COR-L47 (cell line): ENCODE data around the gene DOC2A.

Experiments
- DNase-seq: peaks from one replicate; lab custom pipeline; 2025; lab: John Stamatoyannopoulos, UW

The DOC2A gene

GRCh38 chr16:30005341-30006094, 5.3 kb downstream of the DOC2A start:
- DNase-seq, result peak; percentile 45

DNA sequence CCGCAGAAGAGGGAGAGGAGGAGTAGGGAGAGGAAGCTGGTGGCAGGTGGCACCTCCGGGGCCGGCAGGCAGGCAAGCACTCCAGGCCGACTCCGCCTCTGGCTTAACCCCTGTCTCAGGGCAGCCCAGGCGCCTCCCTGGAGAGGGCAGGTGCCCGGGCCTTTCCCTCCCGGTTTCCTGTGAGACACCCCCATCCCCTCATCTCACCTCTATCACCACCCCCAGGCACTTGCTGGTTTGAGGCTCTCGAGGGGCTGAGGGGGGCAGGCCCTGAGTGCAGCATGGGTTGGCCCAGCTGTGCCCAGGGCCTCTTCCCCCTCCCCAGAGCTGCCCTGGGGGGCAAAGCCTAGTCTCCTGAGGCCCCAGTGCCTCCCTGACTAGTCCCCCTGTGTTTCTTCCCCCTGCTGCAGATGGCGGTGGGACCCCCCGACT, 6.0 kb downstream of the DOC2A start:
- no peak for DNase-seq

DNA sequence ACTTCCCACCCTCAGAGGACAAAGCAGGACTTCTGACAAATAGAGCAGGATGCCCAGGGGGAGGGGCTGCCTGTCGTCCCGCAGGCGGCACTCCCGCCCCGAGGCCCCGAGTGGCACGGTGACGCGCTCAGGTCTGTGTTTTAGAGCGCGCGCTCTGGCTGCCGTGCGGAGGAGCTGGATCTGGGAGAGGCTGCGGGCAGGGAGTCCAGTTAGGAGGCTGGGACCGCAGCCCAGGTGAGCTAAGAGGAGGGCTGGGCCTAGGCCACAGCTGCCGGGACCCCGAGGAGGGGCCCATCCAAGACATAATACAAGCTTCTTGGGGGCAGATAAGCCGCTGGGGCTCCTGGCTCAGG, 6.4 kb downstream of the DOC2A start:
- DNase-seq, result no peak

DNA sequence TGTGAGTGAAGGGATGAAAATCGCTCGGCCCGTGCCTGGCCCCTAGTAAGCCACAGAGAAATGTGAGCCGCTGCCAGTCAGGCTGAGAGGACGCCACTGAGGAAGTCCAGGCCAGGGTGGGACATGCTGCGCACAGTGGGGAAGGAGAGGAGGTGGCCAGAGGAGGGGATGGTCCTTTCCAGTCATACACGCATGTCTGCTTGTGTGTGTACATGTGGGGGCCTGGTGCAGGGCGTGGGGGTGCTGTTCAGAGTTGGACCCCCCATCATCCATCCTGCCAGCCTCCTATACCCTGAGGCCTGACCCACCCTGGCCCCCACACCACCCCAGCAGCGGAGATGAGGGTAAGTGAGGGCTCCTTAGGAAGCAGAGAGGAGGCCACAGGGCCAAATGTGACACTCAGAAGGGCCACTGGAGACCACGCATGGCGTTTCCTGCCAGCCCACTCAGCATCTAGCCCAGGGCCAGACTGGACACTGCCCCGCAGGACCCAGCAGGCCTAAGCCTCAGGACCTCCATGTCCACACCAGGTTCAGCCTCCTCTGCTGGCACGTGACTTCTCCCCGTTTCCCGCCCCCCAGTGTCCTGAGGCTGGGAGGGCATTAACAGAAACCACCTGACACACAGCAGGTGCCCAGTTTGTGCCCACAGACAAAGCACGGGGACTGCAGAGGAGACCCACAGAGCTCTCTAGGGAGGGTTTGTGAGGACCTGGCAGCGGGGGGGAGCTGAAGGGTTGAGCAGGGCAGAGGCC, 7.0 kb downstream of the DOC2A start:
- DNase-seq, result no peak

DNA sequence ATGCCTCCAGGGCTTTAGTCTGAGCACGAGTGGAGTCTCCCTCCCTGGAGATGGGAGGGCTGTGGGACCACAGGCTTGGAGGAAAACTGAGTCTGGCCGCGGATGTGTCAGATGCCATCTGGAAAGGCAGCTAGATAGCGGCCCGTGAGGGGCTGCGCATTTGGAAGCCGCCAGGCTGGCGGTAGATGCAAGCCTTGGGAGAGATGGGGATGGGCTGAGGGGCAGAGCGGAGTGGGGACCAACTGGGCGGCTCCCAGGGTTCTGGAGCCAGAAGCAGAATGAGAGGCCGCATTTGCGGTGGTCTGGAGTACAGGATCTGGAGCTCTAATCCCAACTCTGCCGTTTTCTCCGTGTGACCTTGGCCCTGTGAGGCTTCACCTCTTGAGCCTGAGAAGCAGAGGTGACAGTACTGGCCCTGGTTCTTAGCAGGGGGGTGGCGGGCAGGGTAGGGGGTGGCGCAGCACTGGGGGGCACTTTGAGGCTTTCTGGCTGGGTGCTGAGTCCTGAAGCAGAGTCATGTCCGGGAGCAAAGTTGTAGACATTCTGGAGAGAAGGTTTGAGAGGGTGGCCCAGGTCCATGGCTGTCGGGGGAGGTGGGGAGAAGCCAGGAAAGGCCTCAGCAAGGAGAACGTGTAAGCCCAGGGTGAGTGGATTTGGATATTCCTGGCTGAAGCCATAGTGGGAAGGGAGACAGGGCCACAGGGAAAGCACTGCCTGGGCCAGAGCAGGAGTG, 8.0 kb downstream of the DOC2A start:
- no peak for DNase-seq

DNA sequence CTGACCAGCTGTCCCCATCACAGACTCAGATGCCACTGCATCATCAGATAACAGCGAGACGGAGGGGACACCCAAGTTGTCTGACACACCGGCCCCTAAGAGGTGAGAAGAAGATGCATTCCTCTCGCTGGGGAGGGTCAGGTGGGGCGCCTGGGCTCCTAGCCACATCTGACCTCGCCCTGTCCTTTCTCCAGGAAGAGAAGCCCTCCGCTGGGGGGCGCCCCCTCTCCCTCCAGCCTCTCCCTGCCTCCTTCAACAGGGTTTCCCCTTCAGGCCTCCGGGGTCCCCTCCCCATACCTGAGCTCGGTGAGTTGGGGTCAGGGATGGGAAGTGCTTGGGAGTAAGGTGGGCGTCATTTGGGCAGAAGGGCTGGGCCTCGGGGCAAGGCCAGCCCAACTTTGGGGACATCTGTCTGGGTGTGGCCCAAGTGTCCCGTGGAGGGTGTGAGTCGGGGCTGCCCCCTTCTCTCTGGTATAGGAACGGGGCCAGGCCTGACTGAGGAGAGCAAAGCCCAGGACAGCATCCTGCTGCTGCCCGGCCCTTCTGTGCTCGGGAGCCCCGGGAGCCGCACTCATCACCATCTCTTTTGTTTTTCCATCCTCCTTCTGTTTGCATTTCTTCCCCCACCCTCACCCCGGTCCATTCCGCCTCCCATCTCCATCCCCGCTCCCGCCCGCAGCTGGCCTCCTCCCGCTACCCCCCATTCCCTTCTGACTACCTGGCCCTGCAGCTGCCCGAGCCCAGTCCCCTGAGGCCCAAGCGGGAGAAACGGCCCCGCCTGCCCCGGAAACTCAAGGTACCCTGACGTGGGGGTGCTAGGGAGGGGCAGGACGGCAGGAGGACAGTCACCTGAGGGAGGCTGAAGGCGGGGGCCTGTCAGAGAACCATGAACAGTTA, 9.8 kb downstream of the DOC2A start:
- DNase-seq, result no peak

- no peak for DNase-seq
These were observed 11.2 kb downstream of the DOC2A start for GRCh38 chr16:29999605-30000004.

DNA sequence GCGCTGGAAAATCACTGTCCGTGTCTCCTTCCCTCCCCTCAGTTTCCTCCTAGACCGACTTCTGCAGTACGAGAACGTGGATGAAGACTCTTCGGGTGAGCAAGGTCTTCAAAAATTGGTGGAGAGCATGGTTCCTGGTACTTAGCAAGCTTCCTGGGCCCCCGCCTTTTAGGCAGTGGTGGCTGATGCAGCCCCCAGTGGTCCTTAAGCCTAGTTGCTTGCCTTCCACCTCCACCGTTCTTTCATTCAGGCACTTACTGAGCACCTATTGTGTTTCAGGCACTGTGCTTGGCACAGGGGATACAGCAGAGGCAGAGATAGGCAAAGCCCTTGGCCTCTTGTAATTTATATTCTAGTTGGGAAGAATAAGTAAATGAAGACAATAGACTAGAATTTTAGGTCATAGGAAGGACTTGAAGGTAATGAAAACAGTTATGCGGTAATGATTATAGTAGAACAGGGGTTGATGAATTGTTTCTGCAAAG, 14.0 kb downstream of the DOC2A start:
- no peak for DNase-seq

DNA sequence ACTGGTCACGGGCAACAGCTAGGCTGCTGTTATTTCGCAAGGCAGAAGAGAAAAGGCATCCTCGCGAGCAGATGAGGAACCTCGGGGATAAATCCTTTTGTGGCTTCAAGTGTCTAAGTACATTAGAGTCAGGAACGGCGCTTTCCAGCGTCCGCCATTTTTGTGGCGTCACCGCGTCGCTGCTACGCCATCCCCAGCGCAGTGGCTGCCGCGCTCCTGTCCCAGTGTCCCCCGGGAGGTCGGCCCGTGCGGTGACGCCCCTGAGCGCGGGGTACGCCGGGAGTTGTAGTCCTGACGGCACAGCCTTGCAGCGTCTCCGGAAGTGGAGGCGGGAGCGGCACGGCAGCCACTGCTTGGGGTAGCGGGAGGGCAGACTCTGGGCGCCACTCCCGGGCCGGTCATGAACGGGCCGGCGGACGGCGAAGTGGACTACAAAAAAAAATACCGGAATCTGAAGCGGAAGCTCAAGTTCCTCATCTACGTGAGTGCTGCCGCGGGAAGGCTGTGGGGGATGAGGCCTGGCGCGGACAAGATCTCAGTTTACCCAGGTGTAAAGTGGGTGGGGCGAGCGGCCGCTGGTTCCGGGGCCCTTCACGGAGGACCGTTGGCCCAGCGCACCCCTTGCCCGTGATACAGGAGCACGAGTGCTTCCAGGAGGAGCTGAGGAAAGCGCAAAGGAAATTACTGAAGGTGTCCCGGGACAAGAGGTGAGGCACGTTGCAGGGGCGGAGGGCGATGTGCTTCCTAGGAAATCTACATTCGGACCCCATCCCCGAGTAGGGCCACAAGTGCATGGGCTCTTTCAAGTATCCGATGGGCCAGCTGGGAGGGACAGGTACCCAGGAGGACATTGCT, 14.7 kb downstream of the DOC2A start, which contains the start of gene INO80E:
Gene INO80E (plus strand): TSS at position 331 of the 855 bp plus-strand sequence. CDS start 70 bp downstream, at position 401.
- DNase-seq, result peak; percentile 95

GRCh38 chr16:29995324-29995910, 15.4 kb downstream of the DOC2A start, which contains the start of gene HIRIP3:
TSS of gene HIRIP3 (minus strand) at chr16:29995617. CDS start at chr16:29995605, 12 bp downstream.
- DNase-seq, result peak; percentile 88

DNA sequence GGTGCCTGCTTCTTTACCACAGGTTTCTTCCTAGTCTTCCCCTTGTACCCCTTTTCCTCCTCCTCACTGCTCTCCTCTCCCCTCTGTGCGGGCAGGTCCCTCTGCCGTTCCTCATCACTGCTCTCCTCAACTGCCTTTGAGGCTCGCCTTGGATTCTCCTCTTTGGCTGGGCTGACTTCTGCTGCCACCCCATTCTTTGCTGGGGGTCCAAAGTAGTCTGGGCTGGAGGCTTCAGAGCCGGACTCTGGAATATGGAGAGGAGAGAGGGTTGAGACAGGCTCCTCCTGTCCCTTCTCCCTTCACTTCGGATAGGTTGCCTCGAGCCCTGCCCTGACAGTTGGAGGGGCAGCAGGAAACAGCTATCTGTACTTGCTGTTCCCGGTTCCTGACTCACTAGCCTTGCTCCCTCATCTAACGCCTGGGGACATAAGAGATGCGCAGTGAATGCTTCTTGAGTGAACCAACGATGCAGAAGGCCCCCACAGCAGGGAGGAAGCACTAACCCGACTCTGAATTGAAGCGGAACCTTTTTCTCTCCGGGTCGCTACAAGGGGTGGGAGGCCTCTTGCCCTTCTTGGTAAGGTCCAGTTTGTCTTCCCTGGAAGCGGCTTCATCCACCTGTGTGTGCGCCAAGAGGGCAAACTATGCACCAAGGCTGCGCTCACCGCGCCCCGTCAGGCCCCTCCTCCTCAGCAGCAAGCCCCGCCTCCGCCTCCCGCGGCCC, 16.1 kb downstream of the DOC2A start:
- no peak for DNase-seq

DNA sequence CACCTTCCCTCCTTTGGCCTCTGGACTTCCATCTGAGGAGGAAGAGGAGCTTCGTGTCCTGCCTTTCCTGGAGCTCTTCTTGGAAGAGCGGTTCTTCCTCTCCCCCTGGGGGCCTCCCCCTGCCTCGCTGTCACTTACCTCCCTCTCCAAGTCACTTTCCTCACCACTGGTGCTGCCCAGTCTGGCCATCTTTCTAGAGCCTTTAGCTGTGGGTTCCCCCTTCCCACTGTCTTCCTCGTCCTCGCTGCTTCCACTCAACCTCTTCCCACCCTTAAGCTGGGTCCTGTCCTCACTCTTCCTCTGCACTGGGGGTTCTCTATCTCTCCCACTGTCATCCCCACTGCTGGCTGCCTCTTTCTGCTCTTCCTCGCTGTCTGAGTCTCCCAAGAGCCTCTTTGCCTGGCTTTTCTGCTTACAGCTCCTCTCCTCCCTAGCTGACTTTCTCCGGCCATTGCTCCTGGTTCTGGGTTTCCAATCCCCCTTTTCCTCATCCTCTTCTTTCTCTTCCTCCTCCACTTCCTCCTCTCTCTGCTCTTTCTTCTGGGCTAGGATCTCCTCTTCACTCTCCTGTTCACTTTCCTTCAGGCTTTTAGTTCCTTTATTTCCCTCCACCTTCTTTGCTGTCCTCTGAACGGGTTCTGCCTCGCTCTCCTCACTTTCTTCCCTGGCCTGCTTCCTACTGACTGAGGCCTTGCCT, 16.8 kb downstream of the DOC2A start:
- no peak for DNase-seq

- no peak for DNase-seq
These were observed 17.5 kb downstream of the DOC2A start for GRCh38 chr16:29993191-29993902.

DNA sequence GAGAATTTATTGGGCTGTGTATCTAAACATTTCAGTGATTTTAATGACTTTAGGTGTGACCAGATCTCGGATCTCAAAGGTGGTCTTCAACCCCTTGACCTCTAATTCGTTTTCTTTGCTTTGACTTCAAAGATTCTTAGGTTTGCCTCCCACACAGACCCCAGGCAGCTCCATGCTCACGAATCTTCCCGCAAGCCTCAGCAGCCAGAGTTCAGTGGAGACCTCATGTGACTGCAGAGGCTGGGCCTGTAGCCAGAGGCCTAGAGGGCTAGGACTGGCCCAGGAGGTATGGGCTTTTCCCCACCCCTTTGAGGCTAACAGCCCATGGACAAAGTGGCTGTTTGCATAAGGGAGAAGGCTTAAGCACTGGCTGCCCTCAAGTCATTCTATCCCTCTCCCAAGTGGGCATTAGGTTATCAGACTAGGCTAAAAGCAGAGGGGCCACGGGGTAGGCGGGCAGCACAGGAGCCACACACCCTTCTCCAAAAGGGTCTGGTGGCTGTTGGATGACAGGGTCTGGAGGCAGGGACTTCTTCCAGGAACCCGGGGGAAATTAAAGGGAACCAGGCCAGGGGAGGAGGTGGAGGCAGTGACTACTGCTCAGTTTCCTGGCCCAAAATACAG, 18.4 kb downstream of the DOC2A start:
- no peak for DNase-seq

GRCh38 chr16:29991571-29991904, 19.3 kb downstream of the DOC2A start:
- no peak for DNase-seq

DNA sequence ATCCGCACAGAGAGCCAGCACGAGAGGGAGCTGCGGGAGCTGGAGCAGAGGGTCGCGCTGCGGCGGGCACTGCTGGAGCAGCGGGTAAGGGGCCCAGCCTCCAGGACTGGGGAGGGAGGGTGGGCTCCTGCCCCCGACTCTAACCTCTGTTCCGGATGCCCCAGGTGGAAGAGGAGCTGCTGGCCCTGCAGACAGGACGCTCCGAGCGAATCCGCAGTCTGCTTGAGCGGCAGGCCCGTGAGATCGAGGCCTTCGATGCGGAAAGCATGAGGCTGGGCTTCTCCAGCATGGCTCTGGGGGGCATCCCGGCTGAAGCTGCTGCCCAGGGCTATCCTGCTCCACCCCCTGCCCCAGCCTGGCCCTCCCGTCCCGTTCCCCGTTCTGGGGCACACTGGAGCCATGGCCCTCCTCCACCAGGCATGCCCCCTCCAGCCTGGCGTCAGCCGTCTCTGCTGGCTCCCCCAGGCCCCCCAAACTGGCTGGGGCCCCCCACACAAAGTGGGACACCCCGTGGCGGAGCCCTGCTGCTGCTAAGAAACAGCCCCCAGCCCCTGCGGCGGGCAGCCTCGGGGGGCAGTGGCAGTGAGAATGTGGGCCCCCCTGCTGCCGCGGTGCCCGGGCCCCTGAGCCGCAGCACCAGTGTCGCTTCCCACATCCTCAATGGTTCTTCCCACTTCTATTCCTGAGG, 19.8 kb downstream of the DOC2A start:
- DNase-seq, result no peak

- no peak for DNase-seq
These were observed 20.8 kb downstream of the DOC2A start for GRCh38 chr16:29990034-29990433.
